KG1 (cell line): ENCODE measurements around the gene ZSCAN23.
"Not testable (repeated sequence)": the region's sequence is repeated elsewhere in the genome, so short reads cannot be mapped to it uniquely, and the experiment has no call there.

ENCODE experiments used
- DNase-seq: peaks from one replicate; lab custom pipeline; 2025; lab: John Stamatoyannopoulos, UW

The ZSCAN23 gene

GRCh38 chr6:28443112-28443773, at the start of gene ZSCAN23:
TSS of gene ZSCAN23 (minus strand) at chr6:28443491. CDS start at chr6:28436266, 7,225 bp downstream.
- peak; percentile 42 for DNase-seq

GRCh38 chr6:28491984-28492317, 48.7 kb upstream of the ZSCAN23 start:
- no peak for DNase-seq

- DNase-seq, result no peak
Observed at GRCh38 chr6:28490205-28490890, 47.1 kb upstream of the ZSCAN23 start.

GRCh38 chr6:28489366-28490204, 46.3 kb upstream of the ZSCAN23 start:
- peak; percentile 34 for DNase-seq

- DNase-seq, result peak; percentile 66
Observed at GRCh38 chr6:28488916-28489365, 45.6 kb upstream of the ZSCAN23 start.

- DNase-seq, result no peak
Observed at GRCh38 chr6:28486988-28487742, 43.9 kb upstream of the ZSCAN23 start.

GRCh38 chr6:28486533-28486932, 43.2 kb upstream of the ZSCAN23 start:
- DNase-seq, result no peak

GRCh38 chr6:28485482-28485881, 42.2 kb upstream of the ZSCAN23 start:
- no peak for DNase-seq

GRCh38 chr6:28480253-28480932, 37.1 kb upstream of the ZSCAN23 start:
- DNase-seq, result no peak

GRCh38 chr6:28478518-28478917, 35.2 kb upstream of the ZSCAN23 start:
- DNase-seq, result no peak

GRCh38 chr6:28474441-28475219, 31.3 kb upstream of the ZSCAN23 start:
- peak; percentile 82 for DNase-seq

- not testable (repeated sequence) for DNase-seq
Observed at GRCh38 chr6:28469153-28469745, 26.0 kb upstream of the ZSCAN23 start.

- DNase-seq, result no peak
Observed at GRCh38 chr6:28468056-28468455, 24.8 kb upstream of the ZSCAN23 start.

- DNase-seq, result no peak
Observed at GRCh38 chr6:28462401-28462800, 19.1 kb upstream of the ZSCAN23 start.

GRCh38 chr6:28458568-28458967, 15.3 kb upstream of the ZSCAN23 start:
- DNase-seq, result no peak

GRCh38 chr6:28449056-28449455, 5.8 kb upstream of the ZSCAN23 start:
- DNase-seq, result no peak

GRCh38 chr6:28447512-28447906, 4.2 kb upstream of the ZSCAN23 start:
- not testable (repeated sequence) for DNase-seq

- DNase-seq, result no peak
Observed at GRCh38 chr6:28446818-28447511, 3.7 kb upstream of the ZSCAN23 start.

GRCh38 chr6:28444759-28445158, 1.5 kb upstream of the ZSCAN23 start:
- not testable (repeated sequence) for DNase-seq

GRCh38 chr6:28442586-28442985, 705 bp downstream of the ZSCAN23 start:
- no peak for DNase-seq
